PC-9 (cell line): ENCODE measurements around the gene MAZ. TPM values are rescaled to one million over a fixed set of nuclear protein-coding genes. Genes with fewer than 3 reads are reported as not detected.
"Not testable (repeated sequence)": the region's sequence is repeated elsewhere in the genome, so short reads cannot be mapped to it uniquely, and the experiment has no call there.

ENCODE experiments used
- BruUV-seq: library from RNA; stranded (reverse); fragments of 400-500 nt; replicated peaks from 2 replicates; lab custom pipeline; 2021; lab: Mats Ljungman, UMichigan
- CTCF ChIA-PET: fragments of 300-600 bp; sonication (Branson Sonifier 250); formaldehyde crosslinking; loops from one replicate; lab custom pipeline; 2022; ENCODE audit warnings: antibody characterized with exemption; lab: Charles Lee
- POLR2A ChIA-PET: fragments of 300-600 bp; sonication (Branson Sonifier 250); formaldehyde crosslinking; loops from one replicate; lab custom pipeline; 2022; ENCODE audit warnings: antibody characterized with exemption; ENCODE audit not compliant: unreplicated experiment; lab: Charles Lee
- DNase-seq, 2 experiments: peaks; one replicate each; pipeline versions ENCODE4 v3.0.0 to v3.0.0-alpha.2; 2015 to 2022; ENCODE audit warnings: mixed read lengths in 1 of 2
- H2AFZ ChIP-seq: fragments of 200-600 bp; sonication (generic); 2 replicates; pipeline ENCODE4 v1.8.1; 2017; ENCODE audit warnings: antibody characterized with exemption
- H3F3A ChIP-seq: fragments of 200-600 bp; sonication (generic); 2 replicates; pipeline ENCODE4 v1.8.1; 2017; ENCODE audit warnings: antibody characterized with exemption, mild to moderate bottlenecking, low read depth; ENCODE audit not compliant: insufficient read depth
- H3K27ac ChIP-seq: fragments of 200-600 bp; sonication (generic); 2 replicates; pipeline ENCODE4 v1.6.1; 2016; ENCODE audit warnings: mixed run types
- H3K27me3 ChIP-seq: fragments of 200-600 bp; sonication (generic); 2 replicates; pipeline ENCODE4 v1.6.1; 2016; ENCODE audit warnings: low read depth, mixed run types; ENCODE audit not compliant: insufficient read depth
- H3K36me3 ChIP-seq: fragments of 200-600 bp; sonication (generic); 2 replicates; pipeline ENCODE4 v1.6.1; 2016; ENCODE audit warnings: low read depth, mixed run types
- H3K4me1 ChIP-seq: fragments of 200-600 bp; sonication (generic); replicated peaks from 2 replicates; pipeline ENCODE4 v1.6.1; 2016; ENCODE audit warnings: mixed run types; ENCODE audit not compliant: insufficient read depth
- H3K4me2 ChIP-seq: fragments of 200-600 bp; sonication (generic); 2 replicates; pipeline ENCODE4 v1.6.1; 2017; ENCODE audit warnings: mixed run types
- H3K4me3 ChIP-seq: fragments of 200-600 bp; sonication (generic); 2 replicates; pipeline ENCODE4 v1.6.1; 2016; ENCODE audit warnings: mixed run types
- H3K79me2 ChIP-seq: fragments of 200-600 bp; sonication (generic); 2 replicates; pipeline ENCODE4 v1.6.1; 2017; ENCODE audit warnings: low read depth, mixed run types
- H3K9me2 ChIP-seq: fragments of 200-600 bp; sonication (generic); 2 replicates; pipeline ENCODE4 v1.8.1; 2017; ENCODE audit warnings: mild to moderate bottlenecking; ENCODE audit not compliant: insufficient read depth
- H3K9me3 ChIP-seq: fragments of 200-600 bp; sonication (generic); 2 replicates; pipeline ENCODE4 v1.8.1; 2016; ENCODE audit warnings: low read depth; ENCODE audit not compliant: insufficient read depth
- H4K20me1 ChIP-seq: fragments of 200-600 bp; sonication (generic); 2 replicates; pipeline ENCODE4 v1.8.1; 2017; ENCODE audit not compliant: insufficient read depth
- CTCF ChIP-seq: fragments of 200-600 bp; sonication (generic); conservative IDR thresholded peaks from 2 replicates; pipeline ENCODE4 v1.6.1; 2017; ENCODE audit warnings: mixed run types, antibody characterized with exemption, mild to moderate bottlenecking, moderate library complexity
- EZH2 ChIP-seq: fragments of 200-600 bp; sonication (generic); IDR thresholded peaks from 2 replicates; pipeline ENCODE4 v1.8.0; 2017; ENCODE audit warnings: antibody characterized with exemption, low read depth
- intact Hi-C: fragments of 100-400 bp; cut with micrococcal nuclease; formaldehyde crosslinking; loops from one replicate; pipeline ENCODE4 v1.10.0; 2022; ENCODE audit not compliant: unreplicated experiment
- total RNA-seq: library from RNA; stranded (reverse); gene quantifications from 2 replicates; pipeline ENCODE4 v1.2.3, GENCODE V29; 2021

Gene MAZ
- total RNA-seq, 1 experiment from 2014 or later, result 481 TPM

GRCh38 chr16:29775742-29776408 is 30.5 kb upstream of the MAZ start:
- BruUV-seq, result no TSS peak
- Histone ChIP-seq H3K9me3 (no peaks in the 10 kb centered on the region), H3K4me1 (peaks cover 68% of the 10 kb centered on the region), H3F3A (peaks cover 40% of the 10 kb centered on the region), H3K36me3 (no peaks in the 10 kb centered on the region), H3K27ac (no peak overlapping the region), H2AFZ (no peak overlapping the region), H3K4me3 (no peak overlapping the region), H3K27me3 (no peaks in the 10 kb centered on the region), H3K9me2 (no peaks in the 10 kb centered on the region), H3K79me2 (no peaks in the 10 kb centered on the region), H3K4me2 (peak overlapping the region; percentile 33), H4K20me1 (no peaks in the 10 kb centered on the region)
- CTCF ChIA-PET, result no interaction called here
- TF ChIP-seq CTCF, result no peak
- peak; percentile 71 to 79 for DNase-seq
- POLR2A ChIA-PET, result no interaction called here
- intact Hi-C loops, result no loop called here

DNA sequence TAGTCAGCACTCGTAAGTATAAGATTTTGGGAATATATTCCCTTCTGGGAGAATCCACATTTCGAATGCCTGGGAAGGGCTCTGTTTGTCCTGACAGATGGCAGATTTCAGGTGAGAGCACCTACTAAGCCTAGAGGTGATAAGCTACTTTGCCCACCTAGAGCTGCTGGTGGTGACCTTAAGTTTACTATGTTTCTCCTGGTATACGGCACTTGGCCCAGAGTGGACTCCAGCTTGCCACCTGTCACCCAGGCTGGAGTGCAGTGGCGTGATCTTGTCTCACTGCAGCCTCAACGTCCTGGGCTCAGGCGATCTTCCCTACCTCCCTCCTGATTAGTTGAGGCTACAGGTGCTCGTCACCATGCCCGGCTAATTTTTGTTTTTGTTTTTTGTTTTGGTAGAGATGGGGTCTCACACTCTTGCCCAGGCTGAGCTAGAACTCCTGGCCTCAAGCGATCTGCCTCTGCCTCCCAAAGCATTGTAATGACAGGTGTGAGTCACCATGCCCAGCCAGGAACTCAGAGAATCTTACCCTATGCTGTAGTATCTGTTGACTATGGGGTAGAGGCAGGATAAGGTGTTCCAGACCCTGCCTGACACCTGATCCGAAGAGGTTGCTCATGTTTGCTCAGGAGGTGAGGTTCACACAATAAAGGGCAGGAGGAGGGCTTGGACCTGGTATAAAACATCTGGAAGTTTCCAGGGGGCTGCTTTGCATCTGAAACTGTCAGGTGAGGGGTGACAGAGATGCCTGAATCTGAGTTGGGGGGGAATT is 28.6 kb upstream of the MAZ start, which contains the start of gene ZG16:
Gene ZG16, plus strand, starts transcription at position 681 of the 775 bp plus-strand sequence. CDS start 1,011 bp downstream, outside the sequence.
- Histone ChIP-seq H3K4me3 (peak within 1 kb of the TSS; percentile 5; the same call in 1 of the 2 replicates), H3K36me3 (no peaks in the 10 kb centered on the region), H3K9me2 (no peaks in the 10 kb centered on the region), H3K4me2 (peak within 1 kb of the TSS; percentile 57), H3K27ac (peak within 1 kb of the TSS; percentile 53), H4K20me1 (no peaks in the 10 kb centered on the region), H3F3A (peaks cover 44% of the 10 kb centered on the region), H3K9me3 (0 out of 2 replicates have a peak, but pooled peaks cover 1% of the 10 kb centered on the region), H3K27me3 (no peaks in the 10 kb centered on the region), H3K4me1 (peaks cover 74% of the 10 kb centered on the region), H2AFZ (no peak within 1 kb of the TSS), H3K79me2 (no peaks in the 10 kb centered on the region)
- BruUV-seq, result no TSS peak
- no peak for TF ChIP-seq CTCF
- TF ChIP-seq EZH2, result no peak
- peak; percentile 38 to 64 for DNase-seq
- intact Hi-C loops, result no loop called here
- ChIA-PET CTCF (no interaction called here), POLR2A (interaction anchor here (0.7 kb wide), 1 partner anchor 11 kb away, joined by 5 read pairs; no protein-coding TSS in a partner anchor)

DNA sequence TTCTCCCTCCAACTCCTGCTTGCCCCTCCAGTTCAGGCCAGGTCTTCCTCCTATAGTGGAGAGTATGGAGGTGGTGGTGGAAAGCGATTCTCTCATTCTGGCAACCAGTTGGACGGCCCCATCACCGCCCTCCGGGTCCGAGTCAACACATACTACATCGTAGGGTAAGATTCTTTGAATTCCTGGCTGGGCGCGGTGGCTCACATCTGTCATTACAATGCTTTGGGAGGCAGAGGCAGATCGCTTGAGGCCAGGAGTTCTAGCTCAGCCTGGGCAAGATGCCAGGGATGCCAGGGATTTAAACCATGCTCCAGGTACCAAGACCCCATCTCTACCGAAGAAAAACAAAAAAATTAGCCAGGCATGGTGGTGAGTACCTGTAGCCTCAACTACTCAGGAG is 26.9 kb upstream of the MAZ start:
- no peaks in the 10 kb centered on the region for H3K9me2 ChIP-seq
- 0 out of 2 replicates have a peak, but pooled peaks cover 4% of the 10 kb centered on the region for H3K9me3 ChIP-seq
- no peak overlapping the region for H2AFZ ChIP-seq
- peak overlapping the region; percentile 57 for H3K4me2 ChIP-seq
- no peak for TF ChIP-seq EZH2
- TF ChIP-seq CTCF, result no peak
- ChIA-PET CTCF (interaction anchor here (0.6 kb wide), 2 partner anchors 15 to 1135 kb away, joined by 3 to 6 read pairs; no protein-coding TSS in a partner anchor), POLR2A (interaction anchor here (0.7 kb wide), 1 partner anchor 18 kb away, joined by 4 read pairs; no protein-coding TSS in a partner anchor)
- no peaks in the 10 kb centered on the region for H3K79me2 ChIP-seq
- peak overlapping the region; percentile 5; the same call in 1 of the 2 replicates for H3K4me3 ChIP-seq
- peaks cover 61% of the 10 kb centered on the region for H3F3A ChIP-seq
- H3K27me3 ChIP-seq, result no peaks in the 10 kb centered on the region
- BruUV-seq, result no TSS peak
- intact Hi-C loops, result no loop called here
- no peaks in the 10 kb centered on the region for H3K36me3 ChIP-seq
- peaks cover 91% of the 10 kb centered on the region for H3K4me1 ChIP-seq
- DNase-seq, result peak; percentile 95 to 96
- peak overlapping the region; percentile 53 for H3K27ac ChIP-seq
- H4K20me1 ChIP-seq, result no peaks in the 10 kb centered on the region

DNA sequence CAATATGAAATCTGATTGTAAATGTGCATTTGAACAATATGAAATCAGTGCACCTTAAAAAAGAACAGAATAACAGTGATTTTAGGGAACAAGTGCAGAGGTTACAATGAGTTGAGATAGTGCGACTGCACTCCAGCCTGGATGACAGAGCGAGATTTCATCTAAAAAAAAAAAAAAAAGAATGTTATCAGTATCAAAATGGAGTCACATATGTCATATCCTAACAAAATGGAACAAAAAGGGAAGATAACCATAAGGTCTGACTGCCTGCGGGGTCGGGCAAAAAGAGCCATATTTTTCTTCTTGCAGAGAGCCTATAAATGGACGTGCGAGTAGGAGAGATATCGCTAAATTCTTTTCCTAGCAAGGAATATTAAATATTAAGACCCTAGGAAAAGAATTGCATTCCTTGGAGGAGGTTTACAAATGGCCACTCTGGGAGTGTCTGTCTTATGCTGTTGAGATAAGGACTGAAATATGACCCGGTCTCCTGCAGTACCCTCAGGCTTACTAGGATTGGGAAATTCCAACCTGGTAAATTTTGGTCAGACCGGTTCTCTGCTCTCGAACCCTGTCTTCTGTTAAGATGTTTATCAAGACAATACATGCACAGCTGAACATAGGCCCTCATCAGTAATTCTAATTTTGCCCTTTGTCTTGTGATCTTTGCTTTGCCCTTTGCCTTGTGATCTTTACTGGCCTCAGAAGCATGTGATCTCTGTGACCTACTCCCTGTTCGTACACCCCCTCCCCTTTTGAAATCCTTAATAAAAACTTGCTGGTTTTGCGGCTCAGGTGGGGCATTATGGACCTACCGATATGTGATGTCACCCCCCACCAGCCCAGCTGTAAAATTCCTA is 23.0 kb upstream of the MAZ start:
- H4K20me1 ChIP-seq, H3K9me3 ChIP-seq, BruUV-seq, H3K9me2 ChIP-seq, intact Hi-C loops, H3K27me3 ChIP-seq, H2AFZ ChIP-seq, H3K36me3 ChIP-seq, H3K79me2 ChIP-seq: not testable (repeated sequence)
- peaks cover 48% of the 10 kb centered on the region for H3F3A ChIP-seq
- CTCF ChIA-PET, result interaction anchor here (1.1 kb wide), 1 partner anchor 54 kb away, joined by 3 read pairs; no protein-coding TSS in a partner anchor
- peaks cover 62% of the 10 kb centered on the region for H3K4me1 ChIP-seq
- POLR2A ChIA-PET, result interaction anchor here (0.6 kb wide), 1 partner anchor 84 kb away, joined by 3 read pairs; no protein-coding TSS in a partner anchor
- H3K4me3 ChIP-seq, result peak overlapping the region; percentile 15; the same call in 1 of the 2 replicates
- H3K27ac ChIP-seq, result peak overlapping the region; percentile 42
- DNase-seq, result peak; percentile 75 to 85
- peak overlapping the region; percentile 53 for H3K4me2 ChIP-seq
